ENCODE data around the gene PRR15.

PRR15 gene

GRCh38 chr7:29610086-29610485, 46.5 kb downstream of the PRR15 start:
- TF ChIP-seq, protein P1, sequence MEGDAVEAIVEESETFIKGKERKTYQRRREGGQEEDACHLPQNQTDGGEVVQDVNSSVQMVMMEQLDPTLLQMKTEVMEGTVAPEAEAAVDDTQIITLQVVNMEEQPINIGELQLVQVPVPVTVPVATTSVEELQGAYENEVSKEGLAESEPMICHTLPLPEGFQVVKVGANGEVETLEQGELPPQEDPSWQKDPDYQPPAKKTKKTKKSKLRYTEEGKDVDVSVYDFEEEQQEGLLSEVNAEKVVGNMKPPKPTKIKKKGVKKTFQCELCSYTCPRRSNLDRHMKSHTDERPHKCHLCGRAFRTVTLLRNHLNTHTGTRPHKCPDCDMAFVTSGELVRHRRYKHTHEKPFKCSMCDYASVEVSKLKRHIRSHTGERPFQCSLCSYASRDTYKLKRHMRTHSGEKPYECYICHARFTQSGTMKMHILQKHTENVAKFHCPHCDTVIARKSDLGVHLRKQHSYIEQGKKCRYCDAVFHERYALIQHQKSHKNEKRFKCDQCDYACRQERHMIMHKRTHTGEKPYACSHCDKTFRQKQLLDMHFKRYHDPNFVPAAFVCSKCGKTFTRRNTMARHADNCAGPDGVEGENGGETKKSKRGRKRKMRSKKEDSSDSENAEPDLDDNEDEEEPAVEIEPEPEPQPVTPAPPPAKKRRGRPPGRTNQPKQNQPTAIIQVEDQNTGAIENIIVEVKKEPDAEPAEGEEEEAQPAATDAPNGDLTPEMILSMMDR (IDR thresholded peaks at IDR 0.05; ENCODE audit: borderline replicate concordance, control extremely low read depth, extremely low read depth, insufficient read depth, missing control alignments): no peak
- in situ Hi-C loops (cut with MboI; ENCODE audit: low sequenced_read_pairs, unreplicated experiment): no loop called here
- DNase-seq (ENCODE audit: low spot score): no peak

GRCh38 chr7:29611941-29612544, 48.4 kb downstream of the PRR15 start:
- TF ChIP-seq, protein P1 (IDR thresholded peaks at IDR 0.05; ENCODE audit: borderline replicate concordance, control extremely low read depth, extremely low read depth, insufficient read depth, missing control alignments): no peak
- DNase-seq (ENCODE audit: low spot score): no peak
- in situ Hi-C loops (cut with MboI; ENCODE audit: low sequenced_read_pairs, unreplicated experiment): no loop called here

DNA sequence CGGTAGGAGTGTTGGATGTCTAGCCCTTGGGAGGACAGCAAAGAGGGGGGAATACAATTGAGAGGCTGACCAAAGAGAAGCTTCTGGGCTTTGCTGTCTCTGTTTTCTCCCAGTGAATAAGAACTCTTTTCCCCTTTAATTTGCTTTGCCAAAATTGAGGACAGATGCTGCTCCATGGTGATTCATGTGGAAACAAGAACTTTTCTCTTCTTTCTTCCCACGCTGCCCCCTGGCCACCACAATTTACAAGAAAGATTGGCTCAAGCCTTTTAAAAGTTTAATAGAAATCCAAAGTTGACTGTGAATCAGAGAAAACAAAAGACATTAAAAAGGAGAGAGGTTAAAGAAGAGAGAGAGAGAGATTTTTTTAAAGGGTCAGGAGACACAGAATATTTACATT, 49.0 kb downstream of the PRR15 start:
- TF ChIP-seq, protein P1 (IDR thresholded peaks at IDR 0.05; ENCODE audit: borderline replicate concordance, control extremely low read depth, extremely low read depth, insufficient read depth, missing control alignments): no peak
- DNase-seq (ENCODE audit: low spot score): no peak
- in situ Hi-C loops (cut with MboI; ENCODE audit: low sequenced_read_pairs, unreplicated experiment): no loop called here

- in situ Hi-C loops (cut with MboI; ENCODE audit: low sequenced_read_pairs, unreplicated experiment): no loop called here
- no peak for DNase-seq (ENCODE audit: low spot score)
- TF ChIP-seq, protein P1 (IDR thresholded peaks at IDR 0.05; ENCODE audit: borderline replicate concordance, control extremely low read depth, extremely low read depth, insufficient read depth, missing control alignments): no peak
Measured at GRCh38 chr7:29613100-29613499, 49.5 kb downstream of the PRR15 start.

DNA sequence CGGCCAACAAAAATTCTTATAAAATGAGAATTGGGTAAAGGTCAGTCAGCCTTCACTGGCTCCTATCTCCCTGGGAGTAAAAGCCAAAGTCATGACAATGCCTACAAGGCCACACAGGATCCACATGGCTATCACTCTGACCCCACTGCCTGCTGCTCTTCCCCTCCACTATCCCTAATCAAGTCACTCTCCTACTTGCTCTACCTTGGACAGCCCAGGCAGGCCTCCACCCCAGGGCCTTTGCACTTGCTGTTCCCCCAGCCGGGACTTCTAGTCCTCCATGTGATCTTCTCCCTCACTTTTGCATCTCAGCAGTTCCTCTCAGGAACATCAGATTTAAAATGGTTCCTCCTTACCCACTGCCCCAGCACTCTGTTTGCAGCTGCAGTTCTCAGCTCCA, 50.6 kb downstream of the PRR15 start:
- TF ChIP-seq, protein P1 (IDR thresholded peaks at IDR 0.05; ENCODE audit: borderline replicate concordance, control extremely low read depth, extremely low read depth, insufficient read depth, missing control alignments): no peak
- in situ Hi-C loops (cut with MboI; ENCODE audit: low sequenced_read_pairs, unreplicated experiment): no loop called here
- DNase-seq (ENCODE audit: low spot score): no peak
